Suprapubic skin (tissue), 4 donors: ENCODE data around the gene CTNNA2. TPM values are rescaled to one million over a fixed set of nuclear protein-coding genes. Genes with fewer than 3 reads are reported as not detected.

ENCODE experiments used
- DNase-seq, 2 donors: peaks; one replicate each; pipeline ENCODE4 v3.0.0-alpha.2; 2019; ENCODE audit warnings: low spot score in 2 of 2
- H3K27ac ChIP-seq: fragments of 200-600 bp; sonication (generic); one replicate; pipeline ENCODE4 v1.5.1; 2019
- H3K27me3 ChIP-seq: fragments of 200-600 bp; sonication (generic); one replicate; pipeline ENCODE4 v1.5.1; 2019
- H3K36me3 ChIP-seq: fragments of 200-600 bp; sonication (generic); one replicate; pipeline ENCODE4 v1.5.1; 2019
- H3K4me1 ChIP-seq: fragments of 200-600 bp; sonication (generic); one replicate; pipeline ENCODE4 v1.5.1; 2019
- H3K4me3 ChIP-seq: fragments of 200-600 bp; sonication (generic); one replicate; pipeline ENCODE4 v1.5.1; 2019; ENCODE audit warnings: mild to moderate bottlenecking
- H3K9me3 ChIP-seq: fragments of 200-600 bp; sonication (generic); one replicate; pipeline ENCODE4 v1.5.1; 2019
- CTCF ChIP-seq, 2 donors: fragments of 200-600 bp in 1 of 2; fragments of 450-650 bp in 1 of 2; sonication (generic) in 1 of 2; IDR thresholded peaks; one replicate each; pipeline ENCODE4 v1.5.1; 2016 to 2019; ENCODE audit warnings: antibody characterized with exemption in 2 of 2, mild to moderate bottlenecking in 1 of 2, moderate library complexity in 1 of 2
- EP300 ChIP-seq: sonication (generic); formaldehyde crosslinking; IDR thresholded peaks from one replicate; pipeline ENCODE4 v1.6.1; 2017; ENCODE audit warnings: antibody characterized with exemption
- POLR2A ChIP-seq, 2 donors: fragments of 450-650 bp; IDR thresholded peaks; one replicate each; pipeline ENCODE4 v1.6.1; 2017; ENCODE audit warnings: antibody characterized with exemption in 2 of 2, mild to moderate bottlenecking in 2 of 2, moderate library complexity in 2 of 2
- POLR2AphosphoS5 ChIP-seq, 3 donors: sonication (generic); formaldehyde crosslinking; IDR thresholded peaks; one replicate each; pipeline ENCODE4 v1.6.1; 2017; ENCODE audit warnings: antibody characterized with exemption in 3 of 3
- WGBS: methylation state at CpG from one replicate; pipeline ENCODE4 v1.1.5; 2018; 5-methylcytosine and 5-hydroxymethylcytosine counted together
- total RNA-seq, 4 donors: library from RNA; depleted of rRNA; stranded (reverse); fragments of >200 nt; gene quantifications; one replicate each; pipeline ENCODE4 v1.1.0, GENCODE V29; 2016

The CTNNA2 gene
- total RNA-seq, 4 donors from 2014 or later = 0.15 to 0.21 TPM; not detected in 2

GRCh38 chr2:79669714-79670113, 156.9 kb downstream of the CTNNA2 start:
- Histone ChIP-seq H3K4me1 (no peaks in the 10 kb centered on the region), H3K36me3 (no peaks in the 10 kb centered on the region), H3K4me3 (no peak overlapping the region), H3K27me3 (no peaks in the 10 kb centered on the region), H3K9me3 (peaks cover 4% of the 10 kb centered on the region), H3K27ac (no peak overlapping the region)
- DNase-seq = no peak
- no CpG with 5 or more reads among the region's 5 CpGs for WGBS
- TF ChIP-seq EP300 (no peak), CTCF (IDR thresholded peaks at IDR 0.05) (no peak), POLR2A (IDR thresholded peaks at IDR 0.05) (no peak), POLR2AphosphoS5 (IDR thresholded peaks at IDR 0.05) (no peak)

- no peak for DNase-seq
- H3K4me1 ChIP-seq = no peaks in the 10 kb centered on the region
- H3K9me3 ChIP-seq = peaks cover 4% of the 10 kb centered on the region
- 74% methylated on average over 7 of the region's 11 CpGs for WGBS
- H3K27ac ChIP-seq = no peak overlapping the region
- no peaks in the 10 kb centered on the region for H3K27me3 ChIP-seq
- H3K4me3 ChIP-seq = no peak overlapping the region
- TF ChIP-seq POLR2A (IDR thresholded peaks at IDR 0.05) = no peak
- no peak for TF ChIP-seq CTCF (IDR thresholded peaks at IDR 0.05)
- no peak for TF ChIP-seq EP300
- no peak for TF ChIP-seq POLR2AphosphoS5 (IDR thresholded peaks at IDR 0.05)
- H3K36me3 ChIP-seq = no peaks in the 10 kb centered on the region
Observed at GRCh38 chr2:79670198-79670597, 157.3 kb downstream of the CTNNA2 start.

- no peak for DNase-seq
- 95% methylated on average over 1 of the region's 1 CpG for WGBS
- H3K9me3 ChIP-seq = no peaks in the 10 kb centered on the region
- TF ChIP-seq EP300 (no peak), CTCF (IDR thresholded peaks at IDR 0.05) (no peak), POLR2A (IDR thresholded peaks at IDR 0.05) (no peak), POLR2AphosphoS5 (IDR thresholded peaks at IDR 0.05) (no peak)
- H3K36me3 ChIP-seq = no peaks in the 10 kb centered on the region
- no peak overlapping the region for H3K27ac ChIP-seq
- no peaks in the 10 kb centered on the region for H3K27me3 ChIP-seq
- H3K4me3 ChIP-seq = no peak overlapping the region
- H3K4me1 ChIP-seq = no peaks in the 10 kb centered on the region
Observed at GRCh38 chr2:79686884-79687283, 174.0 kb downstream of the CTNNA2 start.

- no peak for TF ChIP-seq EP300
- TF ChIP-seq POLR2A (IDR thresholded peaks at IDR 0.05) = no peak
- TF ChIP-seq CTCF (IDR thresholded peaks at IDR 0.05) = no peak
- TF ChIP-seq POLR2AphosphoS5 (IDR thresholded peaks at IDR 0.05) = no peak
- Histone ChIP-seq H3K4me1 (no peaks in the 10 kb centered on the region), H3K27ac (no peak overlapping the region), H3K36me3 (no peaks in the 10 kb centered on the region), H3K27me3 (no peaks in the 10 kb centered on the region), H3K4me3 (no peak overlapping the region), H3K9me3 (no peaks in the 10 kb centered on the region)
- DNase-seq = no peak
Observed at GRCh38 chr2:79695248-79695647, 182.4 kb downstream of the CTNNA2 start.

- no peaks in the 10 kb centered on the region for H3K9me3 ChIP-seq
- no peaks in the 10 kb centered on the region for H3K27me3 ChIP-seq
- H3K4me3 ChIP-seq = no peak overlapping the region
- DNase-seq = no peak
- no peaks in the 10 kb centered on the region for H3K36me3 ChIP-seq
- no peak for TF ChIP-seq POLR2A (IDR thresholded peaks at IDR 0.05)
- TF ChIP-seq EP300 = no peak
- no peak for TF ChIP-seq CTCF (IDR thresholded peaks at IDR 0.05)
- no peak for TF ChIP-seq POLR2AphosphoS5 (IDR thresholded peaks at IDR 0.05)
- WGBS = 83% methylated on average over 2 of the region's 2 CpGs
- H3K4me1 ChIP-seq = no peaks in the 10 kb centered on the region
- no peak overlapping the region for H3K27ac ChIP-seq
Observed at GRCh38 chr2:79697200-79697599, 184.3 kb downstream of the CTNNA2 start.
